PFSK-1 (cell line): ENCODE results near the gene FAM168B.

Experiments used
- FOXP2 ChIP-seq: optimal IDR thresholded peaks from 2 replicates; pipeline ENCODE3; 2011; ENCODE audit warnings: borderline replicate concordance, control low read depth, inconsistent platforms; ENCODE audit not compliant: insufficient read depth; ENCODE audit errors: extremely low read length, extremely low read depth
- POLR2AphosphoS5 ChIP-seq: IDR thresholded peaks from 2 replicates; pipeline ENCODE4 v1.6.1; 2012; ENCODE audit warnings: low read depth, mild to moderate bottlenecking, control low read depth, low read length, moderate library complexity
- REST ChIP-seq, 2 experiments: IDR thresholded peaks; 2 replicates each; pipeline versions ENCODE4 v1.6.1 to v1.8.0; 2011 to 2012; ENCODE audit warnings: low read depth in 2 of 2, low read length in 2 of 2, control low read depth in 1 of 2, inconsistent platforms in 1 of 2, mild to moderate bottlenecking in 1 of 2, moderate library complexity in 1 of 2; ENCODE audit not compliant: insufficient read depth in 1 of 2
- SIN3A ChIP-seq: IDR thresholded peaks from 2 replicates; pipeline ENCODE4 v1.6.1; 2012; ENCODE audit warnings: mild to moderate bottlenecking, low read length, moderate library complexity, borderline replicate concordance; ENCODE audit not compliant: insufficient read depth
- TAF1 ChIP-seq: IDR thresholded peaks from 2 replicates; pipeline ENCODE4 v1.6.1; 2012; ENCODE audit warnings: low read length, control low read depth, borderline replicate concordance; ENCODE audit not compliant: insufficient read depth

FAM168B gene

DNA sequence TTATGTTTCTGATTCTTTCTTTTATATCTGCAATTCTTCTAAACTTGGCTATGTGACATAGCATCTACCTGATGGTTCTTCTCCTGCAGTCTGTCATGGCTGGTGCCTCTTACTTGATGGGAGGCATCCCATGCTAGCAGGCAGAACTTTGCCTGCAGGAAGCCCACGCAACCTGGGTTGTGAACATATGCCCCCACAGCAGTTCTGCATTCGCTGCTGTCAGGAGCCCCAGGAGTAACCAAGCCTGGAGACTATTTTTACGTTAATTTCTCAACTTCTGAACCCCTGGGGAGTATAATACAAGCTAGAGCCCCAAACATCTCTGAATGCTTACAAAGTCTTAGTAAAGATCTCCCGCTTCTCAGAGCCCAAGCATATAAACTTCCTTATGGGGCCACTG lies 12.1 kb downstream of the FAM168B start:
- no peak for TF ChIP-seq SIN3A
- TF ChIP-seq POLR2AphosphoS5, result no peak
- TF ChIP-seq REST (IDR thresholded peaks at IDR 0.05; ENCODE audit: insufficient read depth in 1 of 2, low read depth in 2 of 2, low read length in 2 of 2), result no peak
- no peak for TF ChIP-seq TAF1
- no peak for TF ChIP-seq FOXP2

GRCh38 chr2:131077966-131078365 lies 15.3 kb downstream of the FAM168B start:
- no peak for TF ChIP-seq REST (IDR thresholded peaks at IDR 0.05; ENCODE audit: insufficient read depth in 1 of 2, low read depth in 2 of 2, low read length in 2 of 2)
- TF ChIP-seq TAF1, result no peak
- no peak for TF ChIP-seq FOXP2
- TF ChIP-seq POLR2AphosphoS5, result no peak
- TF ChIP-seq SIN3A, result no peak

DNA sequence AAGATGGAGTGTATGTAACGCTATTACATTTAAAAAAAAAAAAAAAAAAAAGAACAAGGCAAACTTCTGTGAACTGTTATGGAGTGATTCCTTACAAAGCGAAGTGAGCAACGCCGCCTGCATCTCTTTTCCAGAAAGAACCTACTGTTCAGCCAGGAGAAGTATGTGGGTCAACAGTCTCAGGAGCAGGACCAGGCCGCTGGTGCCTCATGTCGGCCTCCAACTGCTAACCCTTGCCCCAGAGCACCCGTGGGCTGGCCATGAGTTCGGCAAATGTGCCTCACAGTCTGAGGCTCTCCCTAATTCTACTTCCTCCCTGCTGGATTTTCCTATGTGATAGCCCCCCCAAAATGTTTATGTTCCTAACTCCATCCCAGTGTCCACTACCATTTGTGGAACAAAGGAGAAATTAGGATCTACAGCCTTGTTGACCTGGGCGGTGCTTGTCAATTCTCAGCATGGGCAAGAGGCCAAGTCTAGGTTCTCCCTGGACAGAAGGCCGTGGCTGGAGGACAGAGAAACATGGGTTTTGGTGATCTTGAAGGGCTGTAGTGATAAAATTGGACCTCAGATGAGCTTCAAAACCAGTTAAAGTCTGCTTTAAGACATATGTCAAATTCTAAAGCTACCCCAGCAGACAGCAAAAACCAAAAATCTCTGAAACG lies 15.9 kb downstream of the FAM168B start:
- TF ChIP-seq POLR2AphosphoS5, result no peak
- no peak for TF ChIP-seq FOXP2
- no peak for TF ChIP-seq TAF1
- TF ChIP-seq REST (IDR thresholded peaks at IDR 0.05; ENCODE audit: insufficient read depth in 1 of 2, low read depth in 2 of 2, low read length in 2 of 2), result no peak
- TF ChIP-seq SIN3A, result no peak

- no peak for TF ChIP-seq REST (IDR thresholded peaks at IDR 0.05; ENCODE audit: insufficient read depth in 1 of 2, low read depth in 2 of 2, low read length in 2 of 2)
- TF ChIP-seq SIN3A, result no peak
- no peak for TF ChIP-seq FOXP2
- no peak for TF ChIP-seq TAF1
- no peak for TF ChIP-seq POLR2AphosphoS5
These were observed 16.6 kb downstream of the FAM168B start for GRCh38 chr2:131076707-131077106.
